Psoas muscle (tissue), 8 donors: ENCODE data around the gene GPC6. TPM values are rescaled to one million over a fixed set of nuclear protein-coding genes. Genes with fewer than 3 reads are reported as not detected.
A peak's percentile ranks its signal among the peaks of the same experiment; 100 is the strongest.

Source experiments
- ATAC-seq, 4 donors: fragments of 200-7000 bp; cut with Tn5 transposase; one replicate each; pipeline ENCODE4 v1.9.1; 2020; ENCODE audit warnings: moderate library complexity in 3 of 4, mild to moderate bottlenecking in 2 of 4
- DNase-seq, 2 donors: peaks; one replicate each; pipeline ENCODE4 v3.0.0-alpha.2; 2020
- H3K27ac ChIP-seq: fragments of 200-600 bp; one replicate; pipeline ENCODE4 v1.8.0; 2022
- H3K27me3 ChIP-seq, 3 donors: fragments of 200-600 bp in 1 of 3; one replicate each; pipeline versions ENCODE4 v1.6.1 to v1.8.0; 2013 to 2022; ENCODE audit warnings: low read length in 2 of 3, mild to moderate bottlenecking in 2 of 3, moderate library complexity in 1 of 3; ENCODE audit not compliant: insufficient read depth in 3 of 3
- H3K36me3 ChIP-seq, 2 donors: fragments of 200-600 bp in 1 of 2; one replicate each; pipeline versions ENCODE4 v1.6.1 to v1.8.0; 2013 to 2022; ENCODE audit warnings: low read depth in 1 of 2, mild to moderate bottlenecking in 1 of 2, moderate library complexity in 1 of 2; ENCODE audit not compliant: insufficient read depth in 1 of 2
- H3K4me1 ChIP-seq: fragments of 200-600 bp; one replicate; pipeline ENCODE4 v1.8.0; 2022
- H3K4me3 ChIP-seq: fragments of 200-600 bp; one replicate; pipeline ENCODE4 v1.8.0; 2022; ENCODE audit warnings: mild to moderate bottlenecking
- H3K9me3 ChIP-seq: fragments of 200-600 bp; one replicate; pipeline ENCODE4 v1.8.0; 2022
- CTCF ChIP-seq: fragments of 200-600 bp; IDR thresholded peaks from one replicate; pipeline ENCODE4 v1.8.0; 2022; ENCODE audit warnings: antibody characterized with exemption
- WGBS, 3 donors: extraction: QIAGEN DNeasy Blood & Tissue Kit; methylation state at CpG; one replicate each; pipeline versions ENCODE4 v1.1.6 to v1.1.7; 2013; 5-methylcytosine and 5-hydroxymethylcytosine counted together
- intact Hi-C, 2 donors: fragments of 100-400 bp; cut with DNase I; formaldehyde crosslinking; loops; one replicate each; pipeline versions ENCODE4 v1.11.0 to v1.14.2; 2022
- polyA plus RNA-seq, 3 donors: library from polyadenylated mRNA; stranded (reverse); fragments of 200-250 nt; gene quantifications; one replicate each; pipeline ENCODE4 v1.2.3, GENCODE V29; 2013
- total RNA-seq, 4 donors: library from RNA; stranded (reverse); fragmentation: NEBNext Ultra II Directional in 2 of 4; extraction: Animal tissue kit (Norgen Biotek cat#: 25700) in 2 of 4; gene quantifications; one replicate each; pipeline versions ENCODE4 v1.2.1 to v1.2.4, GENCODE V29; 2021 to 2023
- donor health status: healthy with polysubstance abuse.
- donor health status: DM: no; HTN: no; CAD: no; lungs with moderate emphysema.
- donor health status: Bipolar disorder and iron deficiency.
- donor health status: healthy.
- donor health status: DM: yes; HTN: yes; CAD: no.
- donor health status: DM: no; HTN: no; CAD: no.
- donor health status: DM: no; HTN: no; CAD: no.
- donor health status: DM: yes; HTN: yes; CAD: no.

GPC6 gene
- total and polyA plus RNA-seq, 7 donors, result 0.07 to 3.7 (median 0.57) TPM

- Histone ChIP-seq H3K4me1 (no peaks in the 10 kb centered on the region), H3K9me3 (no peaks in the 10 kb centered on the region), H3K4me3 (no peak overlapping the region), H3K36me3 (no peaks in the 10 kb centered on the region), H3K27me3 (peaks cover 0 to 35% (median 4%) of the 10 kb centered on the region in 3 donors), H3K27ac (no peak overlapping the region)
- intact Hi-C loops, result no loop called here
- no peak for DNase-seq
- 93 to 98% (median 95%) methylated on average over 1 of the region's 1 CpG for WGBS, 3 donors
- TF ChIP-seq CTCF, result no peak
- ATAC-seq, result no peak
Measured at GRCh38 chr13:93224535-93224934, 2.1 kb upstream of the GPC6 start.

GRCh38 chr13:93225610-93226009, 997 bp upstream of the GPC6 start:
- no peak for DNase-seq
- Histone ChIP-seq H3K27ac (no peak overlapping the region), H3K27me3 (peaks cover 0 to 35% (median 4%) of the 10 kb centered on the region in 3 donors), H3K4me3 (no peak overlapping the region), H3K4me1 (no peaks in the 10 kb centered on the region), H3K9me3 (no peaks in the 10 kb centered on the region), H3K36me3 (no peaks in the 10 kb centered on the region)
- TF ChIP-seq CTCF, result no peak
- WGBS, 3 donors, result 77 to 91% (median 86%) methylated on average over 2 of the region's 2 CpGs
- intact Hi-C loops, result no loop called here
- ATAC-seq, result no peak

- ATAC-seq (peak in 1 of 4 donors; percentile 13), DNase-seq (no peak)
- peak overlapping the region; percentile 59 for H3K4me3 ChIP-seq
- H3K27me3 ChIP-seq, result peaks cover 0 to 35% (median 4%) of the 10 kb centered on the region in 3 donors
- no peaks in the 10 kb centered on the region for H3K36me3 ChIP-seq
- intact Hi-C loops, result no loop called here
- H3K9me3 ChIP-seq, result no peaks in the 10 kb centered on the region
- no peaks in the 10 kb centered on the region for H3K4me1 ChIP-seq
- no peak overlapping the region for H3K27ac ChIP-seq
- TF ChIP-seq CTCF, result no peak
- WGBS, 3 donors, result 6 to 17% (median 13%) methylated on average over 5 of the region's 5 CpGs
Measured at GRCh38 chr13:93226065-93226622, 463 bp upstream of the GPC6 start.

GRCh38 chr13:93227280-93227877, 772 bp downstream of the GPC6 start:
- peak overlapping the region; percentile 9 for H3K27ac ChIP-seq
- H3K4me3 ChIP-seq, result peak overlapping the region; percentile 59
- no peaks in the 10 kb centered on the region for H3K9me3 ChIP-seq
- TF ChIP-seq CTCF, result no peak
- 0 to 1% (median 0%) methylated on average over 44 to 55 of the region's 55 CpGs for WGBS, 3 donors
- H3K27me3 ChIP-seq, result peaks cover 0 to 35% (median 4%) of the 10 kb centered on the region in 3 donors
- peak; percentile 34 to 50 for DNase-seq
- no peaks in the 10 kb centered on the region for H3K36me3 ChIP-seq
- intact Hi-C loops, result no loop called here
- peak in 3 of 4 donors; percentile 22 to 33 (median 30) for ATAC-seq
- no peaks in the 10 kb centered on the region for H3K4me1 ChIP-seq
